ENCODE results near the gene RPS6KC1.

GRCh38 chr1:213186168-213186567, 135.1 kb downstream of the RPS6KC1 start:
- TF ChIP-seq CTCF (IDR thresholded peaks at IDR 0.05) (no peak), POLR2A (IDR thresholded peaks at IDR 0.05) (no peak)
